DOHH2 (cell line): ENCODE data around the gene CTIF.

Experiments used
- H3F3A ChIP-seq: fragments of 200-600 bp; sonication (generic), shearing (Covaris generic); 2 replicates; pipeline ENCODE4 v1.6.0; 2016; ENCODE audit warnings: antibody characterized with exemption, mild to moderate bottlenecking; ENCODE audit not compliant: control insufficient read depth, insufficient read depth
- H3K27ac ChIP-seq: fragments of 200-600 bp; sonication (generic); 2 replicates; pipeline ENCODE4 v1.5.1; 2014; ENCODE audit warnings: low read depth, mild to moderate bottlenecking, low read length, moderate library complexity
- H3K27me3 ChIP-seq: fragments of 200-600 bp; sonication (generic); 2 replicates; pipeline ENCODE4 v1.6.1; 2014; ENCODE audit warnings: mild to moderate bottlenecking, low read length, mixed read lengths; ENCODE audit not compliant: control insufficient read depth
- H3K36me3 ChIP-seq: fragments of 200-600 bp; sonication (generic); 2 replicates; pipeline ENCODE4 v1.6.1; 2014; ENCODE audit warnings: mild to moderate bottlenecking, low read length, moderate library complexity, mixed read lengths; ENCODE audit not compliant: control insufficient read depth
- H3K4me1 ChIP-seq: fragments of 200-600 bp; sonication (generic); 2 replicates; pipeline ENCODE4 v1.6.1; 2014; ENCODE audit warnings: mild to moderate bottlenecking, low read length, mixed read lengths; ENCODE audit not compliant: control insufficient read depth
- H3K4me2 ChIP-seq: fragments of 200-600 bp; sonication (generic); 2 replicates; pipeline ENCODE4 v1.6.0; 2014; ENCODE audit warnings: mild to moderate bottlenecking, low read length, moderate library complexity
- H3K4me3 ChIP-seq: fragments of 200-600 bp; sonication (generic); 2 replicates; pipeline ENCODE4 v1.5.1; 2014; ENCODE audit warnings: mild to moderate bottlenecking, low read length, mixed read lengths
- H3K79me2 ChIP-seq: fragments of 200-600 bp; sonication (generic); 2 replicates; pipeline ENCODE4 v1.6.1; 2014; ENCODE audit warnings: mild to moderate bottlenecking, low read length, mixed read lengths; ENCODE audit not compliant: control insufficient read depth
- H3K9me2 ChIP-seq: fragments of 200-600 bp; sonication (generic); replicated peaks from 2 replicates; pipeline ENCODE4 v1.6.1; 2014; ENCODE audit warnings: mild to moderate bottlenecking, low read length, mixed read lengths; ENCODE audit not compliant: control insufficient read depth
- H3K9me3 ChIP-seq: fragments of 200-600 bp; sonication (generic); 2 replicates; pipeline ENCODE4 v1.6.1; 2014; ENCODE audit warnings: antibody characterized with exemption, low read length, mixed read lengths; ENCODE audit not compliant: control insufficient read depth, insufficient read depth
- H4K20me1 ChIP-seq: fragments of 200-600 bp; sonication (generic); 2 replicates; pipeline ENCODE4 v1.6.0; 2014; ENCODE audit warnings: low read depth, mild to moderate bottlenecking, antibody characterized with exemption, low read length, moderate library complexity; ENCODE audit not compliant: control insufficient read depth, insufficient read depth
- CTCF ChIP-seq: fragments of 200-600 bp; sonication (generic); IDR thresholded peaks from one replicate; pipeline ENCODE4 v1.5.1; 2014; ENCODE audit warnings: antibody characterized with exemption, mild to moderate bottlenecking, low read depth, low read length; ENCODE audit not compliant: poor library complexity, severe bottlenecking
- EZH2phosphoT487 ChIP-seq: fragments of 200-600 bp; sonication (generic); IDR thresholded peaks from 2 replicates; pipeline ENCODE4 v1.6.1; 2017; ENCODE audit warnings: borderline replicate concordance, mild to moderate bottlenecking, antibody characterized with exemption, low read length, moderate library complexity, mixed read lengths

The CTIF gene

GRCh38 chr18:48816554-48816953 lies 277.7 kb downstream of the CTIF start:
- Histone ChIP-seq H3K9me2 (no peaks in the 10 kb centered on the region), H3K27me3 (no peaks in the 10 kb centered on the region), H3K4me1 (peaks cover 35% of the 10 kb centered on the region), H4K20me1 (no peaks in the 10 kb centered on the region), H3K79me2 (no peaks in the 10 kb centered on the region), H3F3A (no peaks in the 10 kb centered on the region), H3K27ac (no peak overlapping the region), H3K4me2 (no peak overlapping the region), H3K4me3 (no peak overlapping the region), H3K36me3 (no peaks in the 10 kb centered on the region), H3K9me3 (no peaks in the 10 kb centered on the region)
- TF ChIP-seq CTCF (no peak), EZH2phosphoT487 (no peak)

GRCh38 chr18:48817021-48817461 lies 278.2 kb downstream of the CTIF start:
- H3K79me2 ChIP-seq, result no peaks in the 10 kb centered on the region
- no peaks in the 10 kb centered on the region for H3F3A ChIP-seq
- TF ChIP-seq EZH2phosphoT487, result no peak
- H3K27me3 ChIP-seq, result no peaks in the 10 kb centered on the region
- H3K9me3 ChIP-seq, result no peaks in the 10 kb centered on the region
- peaks cover 38% of the 10 kb centered on the region for H3K4me1 ChIP-seq
- no peaks in the 10 kb centered on the region for H4K20me1 ChIP-seq
- H3K36me3 ChIP-seq, result no peaks in the 10 kb centered on the region
- no peak overlapping the region for H3K4me3 ChIP-seq
- no peak overlapping the region for H3K4me2 ChIP-seq
- H3K9me2 ChIP-seq, result no peaks in the 10 kb centered on the region
- H3K27ac ChIP-seq, result no peak overlapping the region

- no peaks in the 10 kb centered on the region for H3F3A ChIP-seq
- H3K79me2 ChIP-seq, result no peaks in the 10 kb centered on the region
- no peak overlapping the region for H3K4me2 ChIP-seq
- TF ChIP-seq CTCF (no peak), EZH2phosphoT487 (no peak)
- no peaks in the 10 kb centered on the region for H4K20me1 ChIP-seq
- H3K9me3 ChIP-seq, result no peaks in the 10 kb centered on the region; the same call in 1 of the 2 replicates
- no peak overlapping the region for H3K27ac ChIP-seq
- H3K9me2 ChIP-seq, result no peaks in the 10 kb centered on the region
- no peaks in the 10 kb centered on the region for H3K27me3 ChIP-seq
- H3K4me3 ChIP-seq, result no peak overlapping the region
- peaks cover 31% of the 10 kb centered on the region for H3K4me1 ChIP-seq
- H3K36me3 ChIP-seq, result no peaks in the 10 kb centered on the region
These were observed 279.8 kb downstream of the CTIF start for GRCh38 chr18:48818329-48819254.

GRCh38 chr18:48819276-48819675 lies 280.4 kb downstream of the CTIF start:
- Histone ChIP-seq H3K36me3 (no peaks in the 10 kb centered on the region), H3K4me2 (no peak overlapping the region), H3K9me3 (no peaks in the 10 kb centered on the region; the same call in 1 of the 2 replicates), H3K27ac (no peak overlapping the region), H3K79me2 (no peaks in the 10 kb centered on the region), H3K4me1 (peaks cover 24% of the 10 kb centered on the region), H4K20me1 (no peaks in the 10 kb centered on the region), H3K4me3 (no peak overlapping the region), H3F3A (no peaks in the 10 kb centered on the region), H3K27me3 (no peaks in the 10 kb centered on the region), H3K9me2 (no peaks in the 10 kb centered on the region)
- no peak for TF ChIP-seq EZH2phosphoT487
- TF ChIP-seq CTCF, result no peak
